Measurements from ENCODE around the gene PDLIM7. TPM values are rescaled to one million over a fixed set of nuclear protein-coding genes. Genes with fewer than 3 reads are reported as not detected.

The PDLIM7 gene
- polyA plus RNA-seq, 1 donor from 2014 or later: 21.0 TPM

DNA sequence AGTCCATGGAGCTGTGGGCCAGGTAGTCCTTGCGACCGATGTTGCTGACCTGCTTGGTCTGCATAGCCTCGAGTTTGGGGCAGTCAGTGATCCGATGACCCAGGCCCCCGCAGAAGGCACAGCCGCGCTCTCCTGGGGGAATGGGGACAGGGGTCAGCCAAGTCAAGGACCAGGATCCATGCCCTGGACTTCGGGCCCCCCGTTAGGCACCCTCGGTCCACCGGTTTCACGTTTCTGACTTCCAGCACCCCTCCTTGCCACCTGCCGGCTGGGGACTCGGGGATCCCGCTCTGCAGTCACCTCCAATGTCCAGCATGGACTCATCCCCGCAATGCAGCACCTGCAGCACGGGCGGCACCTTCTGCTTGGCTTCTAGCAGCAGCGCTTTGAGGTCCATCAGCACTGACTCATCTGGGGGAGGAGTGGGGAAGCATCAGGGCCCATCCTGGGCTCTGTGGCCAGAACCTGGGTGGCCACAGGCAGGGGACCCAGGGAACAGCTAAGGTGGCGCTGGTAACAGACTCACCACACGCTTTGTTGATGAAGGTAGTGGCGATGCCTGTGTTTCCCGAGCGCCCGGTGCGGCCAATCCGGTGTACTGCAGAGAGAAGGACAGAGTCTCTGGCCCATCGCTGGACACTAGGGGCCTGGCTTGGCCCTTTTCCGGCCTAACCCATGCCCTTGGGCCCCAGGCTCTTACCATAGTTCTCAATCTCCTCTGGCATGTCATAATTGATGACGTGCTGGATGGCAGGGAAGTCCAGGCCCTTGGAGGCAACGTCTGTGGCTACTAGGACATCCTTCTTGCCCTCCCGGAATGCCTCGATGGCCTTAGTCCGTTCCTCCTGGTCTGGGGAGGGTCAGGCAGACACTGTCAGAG is 14.6 kb upstream of the PDLIM7 start:
- no peaks in the 10 kb centered on the region for H3F3A ChIP-seq (ENCODE audit: insufficient read depth, low read length, poor library complexity, severe bottlenecking)
- no peak for TF ChIP-seq EP300 (conservative IDR thresholded peaks at IDR 0.05; ENCODE audit: poor library complexity, severe bottlenecking)
- no peak for TF ChIP-seq SMC3 (conservative IDR thresholded peaks at IDR 0.05; ENCODE audit: poor library complexity)
- no peak for TF ChIP-seq TAF1 (IDR thresholded peaks at IDR 0.05; ENCODE audit: low read depth)
- TF ChIP-seq EZH2 (IDR thresholded peaks at IDR 0.05; ENCODE audit: borderline replicate concordance, insufficient read depth, low read length, poor library complexity, severe bottlenecking): no peak
- no peak for TF ChIP-seq REST (IDR thresholded peaks at IDR 0.05; ENCODE audit: borderline replicate concordance)
- TF ChIP-seq POLR2AphosphoS5 (IDR thresholded peaks at IDR 0.05): no peak
- TF ChIP-seq, protein P1, sequence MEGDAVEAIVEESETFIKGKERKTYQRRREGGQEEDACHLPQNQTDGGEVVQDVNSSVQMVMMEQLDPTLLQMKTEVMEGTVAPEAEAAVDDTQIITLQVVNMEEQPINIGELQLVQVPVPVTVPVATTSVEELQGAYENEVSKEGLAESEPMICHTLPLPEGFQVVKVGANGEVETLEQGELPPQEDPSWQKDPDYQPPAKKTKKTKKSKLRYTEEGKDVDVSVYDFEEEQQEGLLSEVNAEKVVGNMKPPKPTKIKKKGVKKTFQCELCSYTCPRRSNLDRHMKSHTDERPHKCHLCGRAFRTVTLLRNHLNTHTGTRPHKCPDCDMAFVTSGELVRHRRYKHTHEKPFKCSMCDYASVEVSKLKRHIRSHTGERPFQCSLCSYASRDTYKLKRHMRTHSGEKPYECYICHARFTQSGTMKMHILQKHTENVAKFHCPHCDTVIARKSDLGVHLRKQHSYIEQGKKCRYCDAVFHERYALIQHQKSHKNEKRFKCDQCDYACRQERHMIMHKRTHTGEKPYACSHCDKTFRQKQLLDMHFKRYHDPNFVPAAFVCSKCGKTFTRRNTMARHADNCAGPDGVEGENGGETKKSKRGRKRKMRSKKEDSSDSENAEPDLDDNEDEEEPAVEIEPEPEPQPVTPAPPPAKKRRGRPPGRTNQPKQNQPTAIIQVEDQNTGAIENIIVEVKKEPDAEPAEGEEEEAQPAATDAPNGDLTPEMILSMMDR (IDR thresholded peaks at IDR 0.05; ENCODE audit: poor library complexity, severe bottlenecking): no peak
- TF ChIP-seq MXI1 (conservative IDR thresholded peaks at IDR 0.05; ENCODE audit: poor library complexity, severe bottlenecking): no peak
- no peaks in the 10 kb centered on the region for H3K27me3 ChIP-seq (ENCODE audit: insufficient read depth, low read depth, low read length)
- no peak overlapping the region for H3K4me3 ChIP-seq (ENCODE audit: low read length)
- H2AFZ ChIP-seq (ENCODE audit: low read depth, low read length): no peak overlapping the region
- no peak overlapping the region for H3K9ac ChIP-seq (ENCODE audit: low read length)
- H3K27ac ChIP-seq (ENCODE audit: low read length): no peak overlapping the region
- no peaks in the 10 kb centered on the region for H3K9me2 ChIP-seq (ENCODE audit: insufficient read depth, low read length)
- no peaks in the 10 kb centered on the region for H4K20me1 ChIP-seq (ENCODE audit: insufficient read depth)
- H3K4me2 ChIP-seq (ENCODE audit: low read length): no peak overlapping the region
- peaks cover 4% of the 10 kb centered on the region for H3K36me3 ChIP-seq (ENCODE audit: insufficient read depth, low read length)
- no peaks in the 10 kb centered on the region for H3K9me3 ChIP-seq (ENCODE audit: low read length)
- peaks cover 11% of the 10 kb centered on the region for H3K79me2 ChIP-seq (replicated peaks; ENCODE audit: insufficient read depth, low read length)

DNA sequence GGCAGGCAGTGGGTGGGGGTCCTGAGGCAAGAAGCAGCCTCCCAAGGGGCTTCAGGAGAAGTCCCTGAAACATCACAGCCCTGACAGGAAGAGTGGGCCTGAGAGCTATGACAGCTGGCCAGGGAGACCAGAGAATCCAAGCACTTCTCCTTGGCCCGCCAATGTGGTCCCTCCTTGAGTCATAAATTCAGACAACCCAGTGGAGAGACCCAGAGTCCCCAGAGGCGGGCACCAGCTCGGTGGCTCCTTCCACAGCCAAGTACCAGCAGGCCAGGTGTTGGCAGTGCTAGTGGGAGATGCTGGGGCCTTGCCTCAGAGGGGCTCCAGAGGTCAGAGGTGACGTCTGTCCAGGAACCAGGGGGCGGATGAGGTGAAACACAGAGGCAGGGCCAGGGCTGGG is 13.8 kb upstream of the PDLIM7 start:
- Histone ChIP-seq H3F3A (ENCODE audit: insufficient read depth, low read length, poor library complexity, severe bottlenecking) (no peaks in the 10 kb centered on the region), H3K9ac (ENCODE audit: low read length) (no peak overlapping the region), H3K9me2 (ENCODE audit: insufficient read depth, low read length) (no peaks in the 10 kb centered on the region), H3K27ac (ENCODE audit: low read length) (no peak overlapping the region), H3K27me3 (ENCODE audit: insufficient read depth, low read depth, low read length) (no peaks in the 10 kb centered on the region), H3K4me3 (ENCODE audit: low read length) (no peak overlapping the region), H2AFZ (ENCODE audit: low read depth, low read length) (no peak overlapping the region), H3K9me3 (ENCODE audit: low read length) (no peaks in the 10 kb centered on the region), H3K36me3 (ENCODE audit: insufficient read depth, low read length) (peaks cover 4% of the 10 kb centered on the region), H3K4me2 (ENCODE audit: low read length) (no peak overlapping the region), H3K79me2 (replicated peaks; ENCODE audit: insufficient read depth, low read length) (peaks cover 11% of the 10 kb centered on the region), H4K20me1 (ENCODE audit: insufficient read depth) (no peaks in the 10 kb centered on the region)
- TF ChIP-seq RAD21 (conservative IDR thresholded peaks at IDR 0.05) (no peak), SMC3 (conservative IDR thresholded peaks at IDR 0.05; ENCODE audit: poor library complexity) (no peak), MXI1 (conservative IDR thresholded peaks at IDR 0.05; ENCODE audit: poor library complexity, severe bottlenecking) (no peak), POLR2AphosphoS5 (IDR thresholded peaks at IDR 0.05) (no peak), REST (IDR thresholded peaks at IDR 0.05; ENCODE audit: borderline replicate concordance) (no peak), EP300 (conservative IDR thresholded peaks at IDR 0.05; ENCODE audit: poor library complexity, severe bottlenecking) (no peak), EZH2 (IDR thresholded peaks at IDR 0.05; ENCODE audit: borderline replicate concordance, insufficient read depth, low read length, poor library complexity, severe bottlenecking) (no peak), TAF1 (IDR thresholded peaks at IDR 0.05; ENCODE audit: low read depth) (no peak)
- TF ChIP-seq, protein P1 (IDR thresholded peaks at IDR 0.05; ENCODE audit: poor library complexity, severe bottlenecking): no peak

All from neural cell (in vitro differentiated cells).